ENCODE results near the gene CD3E.

The CD3E gene

DNA sequence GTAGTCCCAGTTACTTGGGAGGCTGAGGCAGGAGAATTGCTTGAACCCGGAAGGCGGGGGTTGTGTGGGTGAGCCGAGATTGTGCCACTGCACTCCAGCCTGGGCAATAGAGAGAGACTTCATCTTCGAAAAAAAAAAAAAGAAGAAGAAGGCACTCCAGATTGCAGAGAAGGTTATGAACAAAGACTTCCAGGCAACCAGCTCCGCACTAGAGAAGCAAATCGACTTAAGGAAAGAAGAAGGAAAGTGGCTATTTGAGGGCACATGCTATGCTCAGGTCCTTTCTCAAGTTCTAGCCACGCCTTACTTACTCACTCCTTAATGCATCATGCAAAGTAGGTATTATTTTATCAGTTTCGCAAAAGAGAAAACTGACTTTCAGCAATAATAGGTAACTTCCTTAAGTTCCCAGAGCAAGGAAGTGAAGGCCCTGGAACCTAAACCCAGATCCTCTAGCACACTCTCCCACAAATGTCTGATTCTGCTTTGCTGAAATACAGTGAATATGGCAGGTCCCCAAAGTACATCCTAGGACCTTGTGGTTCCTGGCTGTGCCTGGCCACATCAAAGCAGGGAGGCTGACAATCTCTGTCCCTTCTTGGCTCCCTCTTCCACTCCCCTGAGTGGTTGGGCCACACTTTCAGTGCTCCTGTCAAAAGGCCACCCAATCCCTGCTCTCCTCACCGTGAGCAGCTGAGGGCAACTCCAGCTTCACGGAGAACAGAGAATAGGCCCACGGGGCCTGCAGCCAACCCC, 14.2 kb downstream of the CD3E start:
- FAIRE-seq, result no peak

DNA sequence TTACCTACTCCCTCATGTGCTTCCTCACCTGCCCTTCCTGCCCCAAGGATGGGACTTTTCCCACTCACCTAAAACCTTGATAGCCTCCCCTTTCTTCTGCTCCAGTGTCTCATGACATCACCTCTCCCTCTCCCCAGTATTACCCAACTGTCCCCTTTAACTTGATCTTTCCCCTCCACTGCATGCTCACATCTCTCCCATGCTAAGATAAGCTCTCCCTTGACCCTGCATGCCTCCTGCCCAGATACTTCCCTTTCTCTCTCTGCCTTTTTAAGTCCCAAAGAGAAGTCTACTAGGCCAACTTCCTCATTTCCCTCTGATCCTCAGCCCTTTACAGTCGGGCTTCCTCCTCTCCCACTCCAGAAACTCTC, 14.8 kb downstream of the CD3E start:
- peak; percentile 51 for FAIRE-seq
- TF ChIP-seq POU2F2 (IDR thresholded peaks at IDR 0.05; ENCODE audit: low read depth, low read length), result no peak
- TF ChIP-seq TAF1 (IDR thresholded peaks at IDR 0.05; ENCODE audit: low read depth, low read length), result no peak
- TF ChIP-seq POLR2AphosphoS5 (IDR thresholded peaks at IDR 0.05; ENCODE audit: low read depth, low read length), result no peak
- TF ChIP-seq POLR2A (IDR thresholded peaks at IDR 0.05; ENCODE audit: low read depth, low read length), result no peak
- peak; percentile 45; the same call in 1 of the 2 replicates for TF ChIP-seq SPI1 (IDR thresholded peaks at IDR 0.05; ENCODE audit: low read depth, low read length)
- no peak for TF ChIP-seq PAX5 (IDR thresholded peaks at IDR 0.05; ENCODE audit: insufficient read depth, low read length, severe bottlenecking)
- DNase-seq (ENCODE audit: insufficient read length, low spot score), result no peak

More for the DNA sequence above, 14.2 kb downstream of the CD3E start:
- TF ChIP-seq SPI1 (IDR thresholded peaks at IDR 0.05; ENCODE audit: low read depth, low read length), result no peak
- no peak for TF ChIP-seq POLR2A (IDR thresholded peaks at IDR 0.05; ENCODE audit: low read depth, low read length)
- no peak for TF ChIP-seq POLR2AphosphoS5 (IDR thresholded peaks at IDR 0.05; ENCODE audit: low read depth, low read length)
- no peak for TF ChIP-seq POU2F2 (IDR thresholded peaks at IDR 0.05; ENCODE audit: low read depth, low read length)
- DNase-seq (ENCODE audit: insufficient read length, low spot score), result no peak

DNA sequence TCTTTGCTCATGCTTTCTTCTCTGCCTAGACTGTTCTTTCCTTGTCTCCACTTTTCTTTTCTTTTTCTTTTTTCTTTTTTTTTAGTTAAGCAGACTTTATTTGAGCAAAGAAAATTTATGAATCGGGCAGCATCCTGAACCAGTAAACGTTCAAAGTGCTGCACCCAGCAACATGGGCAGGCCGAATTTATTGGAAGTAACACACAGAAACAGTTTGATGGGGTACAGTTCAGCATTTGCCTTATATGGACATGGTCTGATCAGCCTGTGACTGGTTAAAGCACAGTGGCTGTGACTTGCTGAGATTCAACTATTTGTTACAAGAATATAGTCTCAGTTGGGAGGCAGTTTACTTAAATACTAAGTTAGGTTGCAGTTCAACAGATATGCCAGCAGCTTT, 16.0 kb downstream of the CD3E start:
- FAIRE-seq (peak; percentile 50), DNase-seq (ENCODE audit: insufficient read length, low spot score) (no peak)
- TF ChIP-seq POLR2A (IDR thresholded peaks at IDR 0.05; ENCODE audit: low read depth, low read length) (no peak), TAF1 (IDR thresholded peaks at IDR 0.05; ENCODE audit: low read depth, low read length) (no peak), SPI1 (IDR thresholded peaks at IDR 0.05; ENCODE audit: low read depth, low read length) (no peak), POU2F2 (IDR thresholded peaks at IDR 0.05; ENCODE audit: low read depth, low read length) (no peak), POLR2AphosphoS5 (IDR thresholded peaks at IDR 0.05; ENCODE audit: low read depth, low read length) (no peak), PAX5 (IDR thresholded peaks at IDR 0.05; ENCODE audit: insufficient read depth, low read length, severe bottlenecking) (no peak)

DNA sequence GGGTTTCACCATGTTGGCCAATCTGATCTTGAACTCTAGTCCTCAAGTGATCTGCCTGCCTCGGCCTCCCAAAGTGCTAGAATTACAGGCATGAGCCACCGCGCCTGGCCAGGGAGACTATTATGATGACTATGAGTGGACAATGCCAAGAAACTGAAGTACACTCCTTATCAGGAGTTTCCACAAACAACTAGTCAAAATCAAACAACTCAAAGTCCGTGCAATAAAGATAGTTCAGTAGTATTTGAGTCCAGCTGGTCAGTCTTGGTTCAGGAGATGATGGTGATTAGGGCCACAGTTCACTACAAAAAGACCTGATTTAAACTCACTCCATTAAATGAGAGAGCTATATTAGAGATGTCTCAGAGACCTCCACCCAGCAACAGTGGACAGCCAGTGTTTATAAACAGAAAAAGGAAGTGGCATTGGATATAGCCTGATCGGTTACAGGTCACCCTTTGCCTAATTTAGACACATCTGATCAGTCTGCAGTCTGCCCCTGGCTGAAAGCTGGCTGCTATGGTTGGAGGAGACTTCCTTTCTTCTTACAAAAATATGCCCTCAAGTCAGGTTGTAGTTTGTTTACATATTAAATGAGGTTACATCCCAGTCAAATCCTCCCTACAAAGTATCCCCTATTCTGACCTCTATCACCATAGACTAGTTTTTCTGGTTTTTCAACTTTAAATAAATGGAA, 17.0 kb downstream of the CD3E start:
- FAIRE-seq (no peak), DNase-seq (ENCODE audit: insufficient read length, low spot score) (no peak)
- peak; percentile 85 for TF ChIP-seq SPI1 (IDR thresholded peaks at IDR 0.05; ENCODE audit: low read depth, low read length)
- no peak for TF ChIP-seq TAF1 (IDR thresholded peaks at IDR 0.05; ENCODE audit: low read depth, low read length)
- TF ChIP-seq POLR2A (IDR thresholded peaks at IDR 0.05; ENCODE audit: low read depth, low read length), result no peak

DNA sequence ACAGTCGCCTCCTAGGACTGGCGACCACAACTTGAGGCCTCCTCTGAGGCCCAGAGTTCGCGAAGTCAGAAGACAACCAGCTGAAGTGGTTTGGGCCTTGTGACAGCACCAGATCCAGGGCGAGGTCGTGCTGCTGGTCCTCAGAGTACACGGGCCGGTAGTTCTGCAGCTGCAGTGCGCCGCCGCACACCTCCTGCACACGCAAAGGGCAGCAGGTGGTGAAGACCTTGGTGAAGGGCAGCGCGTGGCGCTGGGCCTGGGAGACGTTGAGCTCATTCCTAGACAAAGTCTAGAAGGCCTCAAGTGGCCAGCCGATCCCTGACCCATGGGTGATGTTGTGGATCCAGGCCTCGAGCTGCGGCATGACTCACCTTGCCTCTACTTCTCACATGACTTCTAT, 18.2 kb downstream of the CD3E start:
- no peak for DNase-seq (ENCODE audit: insufficient read length, low spot score)
- no peak for TF ChIP-seq SPI1 (IDR thresholded peaks at IDR 0.05; ENCODE audit: low read depth, low read length)
- TF ChIP-seq TAF1 (IDR thresholded peaks at IDR 0.05; ENCODE audit: low read depth, low read length), result no peak
- no peak for TF ChIP-seq POLR2A (IDR thresholded peaks at IDR 0.05; ENCODE audit: low read depth, low read length)
- TF ChIP-seq PAX5 (IDR thresholded peaks at IDR 0.05; ENCODE audit: insufficient read depth, low read length, severe bottlenecking), result no peak
- TF ChIP-seq POU2F2 (IDR thresholded peaks at IDR 0.05; ENCODE audit: low read depth, low read length), result no peak
- TF ChIP-seq POLR2AphosphoS5 (IDR thresholded peaks at IDR 0.05; ENCODE audit: low read depth, low read length), result no peak
- FAIRE-seq, result no peak

DNA sequence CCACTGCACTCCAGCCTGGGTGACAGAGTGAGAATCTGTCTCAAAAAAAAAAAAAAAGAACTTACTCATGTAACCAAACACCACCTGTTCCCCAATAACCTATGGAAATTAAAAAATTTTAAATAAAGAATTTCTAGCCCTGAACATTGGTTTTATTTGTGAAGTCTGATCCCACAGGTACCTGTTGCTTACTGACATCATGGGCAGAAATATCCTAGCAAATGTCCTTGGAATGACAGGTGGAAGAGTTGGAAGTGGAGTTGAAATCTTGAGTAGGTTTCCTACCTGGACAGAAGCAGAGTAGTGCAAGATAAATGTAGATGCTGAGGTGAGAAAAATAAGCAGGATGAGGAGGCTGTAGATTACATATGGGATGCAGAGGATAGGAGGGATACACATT, 20.8 kb downstream of the CD3E start:
- TF ChIP-seq SPI1 (IDR thresholded peaks at IDR 0.05; ENCODE audit: low read depth, low read length), result no peak
- no peak for TF ChIP-seq POLR2A (IDR thresholded peaks at IDR 0.05; ENCODE audit: low read depth, low read length)
- TF ChIP-seq POU2F2 (IDR thresholded peaks at IDR 0.05; ENCODE audit: low read depth, low read length), result no peak
- TF ChIP-seq POLR2AphosphoS5 (IDR thresholded peaks at IDR 0.05; ENCODE audit: low read depth, low read length), result no peak
- no peak for TF ChIP-seq PAX5 (IDR thresholded peaks at IDR 0.05; ENCODE audit: insufficient read depth, low read length, severe bottlenecking)
- TF ChIP-seq TAF1 (IDR thresholded peaks at IDR 0.05; ENCODE audit: low read depth, low read length), result no peak
- FAIRE-seq (no peak), DNase-seq (ENCODE audit: insufficient read length, low spot score) (no peak)

DNA sequence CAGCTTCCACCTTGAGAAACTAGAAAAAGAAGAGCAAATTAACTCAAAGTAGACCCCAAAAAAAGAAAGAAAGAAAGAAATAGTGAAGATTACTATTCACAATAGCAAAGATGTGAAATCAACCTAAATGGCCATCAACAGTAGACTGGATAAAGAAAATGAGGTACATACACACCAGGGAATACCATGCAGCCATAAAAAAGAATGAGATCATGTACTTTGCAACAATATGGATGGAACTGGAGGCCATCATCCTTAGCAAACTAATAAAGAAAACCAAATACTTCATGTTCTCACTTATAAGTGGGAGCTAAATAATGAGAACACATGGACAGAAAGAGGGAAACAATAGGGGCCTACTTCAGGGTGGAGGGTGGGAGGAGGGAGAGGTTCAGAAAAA, 24.2 kb downstream of the CD3E start:
- no peak for TF ChIP-seq PAX5 (IDR thresholded peaks at IDR 0.05; ENCODE audit: insufficient read depth, low read length, severe bottlenecking)
- TF ChIP-seq TAF1 (IDR thresholded peaks at IDR 0.05; ENCODE audit: low read depth, low read length), result no peak
- no peak for TF ChIP-seq POLR2AphosphoS5 (IDR thresholded peaks at IDR 0.05; ENCODE audit: low read depth, low read length)
- no peak for TF ChIP-seq SPI1 (IDR thresholded peaks at IDR 0.05; ENCODE audit: low read depth, low read length)
- no peak for FAIRE-seq
- no peak for DNase-seq (ENCODE audit: insufficient read length, low spot score)

DNA sequence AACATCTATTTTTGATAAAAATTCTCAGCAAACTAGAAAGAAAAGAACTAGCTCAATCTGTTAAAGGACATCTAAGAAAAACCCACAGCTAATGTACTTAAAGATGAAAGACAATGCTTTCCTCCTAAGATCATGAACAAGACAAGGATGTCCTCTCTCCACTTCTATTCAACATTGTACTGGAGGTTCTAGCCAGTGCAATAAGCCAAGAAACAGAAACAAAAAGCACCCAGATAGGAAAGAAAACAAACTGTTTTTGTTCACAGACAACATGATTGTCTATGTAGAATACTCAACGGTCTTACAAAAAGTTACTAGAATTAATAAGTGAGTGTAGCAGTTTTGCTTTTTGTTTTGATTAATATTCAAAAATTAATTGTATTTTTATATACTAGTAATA, 30.2 kb downstream of the CD3E start:
- FAIRE-seq, result no peak
- TF ChIP-seq POU2F2 (IDR thresholded peaks at IDR 0.05; ENCODE audit: low read depth, low read length) (no peak), POLR2A (IDR thresholded peaks at IDR 0.05; ENCODE audit: low read depth, low read length) (no peak), POLR2AphosphoS5 (IDR thresholded peaks at IDR 0.05; ENCODE audit: low read depth, low read length) (no peak), SPI1 (IDR thresholded peaks at IDR 0.05; ENCODE audit: low read depth, low read length) (no peak), PAX5 (IDR thresholded peaks at IDR 0.05; ENCODE audit: insufficient read depth, low read length, severe bottlenecking) (no peak), TAF1 (IDR thresholded peaks at IDR 0.05; ENCODE audit: low read depth, low read length) (no peak)
- no peak for DNase-seq (ENCODE audit: insufficient read length, low spot score)

DNA sequence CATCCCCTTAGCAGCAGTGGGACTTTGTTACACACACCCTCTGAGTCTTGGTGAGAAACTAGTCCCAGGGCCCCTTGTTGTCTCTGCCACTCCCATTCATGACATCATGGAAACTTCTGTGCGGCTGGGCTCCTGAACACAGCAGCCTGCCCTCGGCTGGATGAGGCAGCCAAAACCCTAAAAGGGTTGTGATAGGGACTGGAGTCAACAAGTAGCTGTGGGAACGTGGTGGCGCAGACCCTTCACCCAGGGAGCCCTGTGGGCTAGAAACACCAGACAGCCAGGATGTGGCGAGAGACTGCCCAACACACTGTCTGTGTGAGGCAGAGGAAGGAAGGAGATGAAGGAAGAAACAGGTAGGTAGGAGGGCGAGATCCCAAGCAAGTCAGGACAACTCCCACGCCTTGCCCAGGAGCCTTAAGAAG, 34.1 kb downstream of the CD3E start:
- no peak for TF ChIP-seq POLR2A (IDR thresholded peaks at IDR 0.05; ENCODE audit: low read depth, low read length)
- no peak for TF ChIP-seq POU2F2 (IDR thresholded peaks at IDR 0.05; ENCODE audit: low read depth, low read length)
- TF ChIP-seq TAF1 (IDR thresholded peaks at IDR 0.05; ENCODE audit: low read depth, low read length), result no peak
- TF ChIP-seq POLR2AphosphoS5 (IDR thresholded peaks at IDR 0.05; ENCODE audit: low read depth, low read length), result no peak
- TF ChIP-seq SPI1 (IDR thresholded peaks at IDR 0.05; ENCODE audit: low read depth, low read length), result no peak
- no peak for TF ChIP-seq PAX5 (IDR thresholded peaks at IDR 0.05; ENCODE audit: insufficient read depth, low read length, severe bottlenecking)
- FAIRE-seq (no peak), DNase-seq (ENCODE audit: insufficient read length, low spot score) (peak; percentile 41)

Measured in GM12891 (cell line).